A549 (cell line): Measurements from ENCODE around the gene SLC35B2.

ENCODE experiments used
- PHF8 ChIP-seq: fragments of 200-600 bp; sonication (generic); IDR thresholded peaks from 2 replicates; pipeline ENCODE4 v1.6.1; 2016; ENCODE audit warnings: low read depth, mild to moderate bottlenecking, antibody characterized with exemption, moderate library complexity, borderline replicate concordance
- POLR2AphosphoS2 ChIP-seq: conservative IDR thresholded peaks from 2 replicates; pipeline ENCODE4 v1.6.1; 2012; ENCODE audit warnings: low read length, improper control_type of control experiment, inconsistent platforms
- RCOR1 ChIP-seq: fragments of 150-350 bp; IDR thresholded peaks from 2 replicates; pipeline ENCODE4 v1.6.1; 2014; ENCODE audit warnings: antibody characterized with exemption, low read length, low read depth
- TP53 ChIP-seq: fragments of 250-450 bp; sonication (Bioruptor Pico); IDR thresholded peaks from 2 replicates; pipeline ENCODE4 v1.5.0; 2021; ENCODE audit warnings: mild to moderate bottlenecking, moderate library complexity
- TF ChIP-seq, protein P1 (sequence below): fragments of >200 bp; sonication (Bioruptor Twin); formaldehyde crosslinking; IDR thresholded peaks from 3 replicates; pipeline ENCODE4 v1.5.1; 2016

- TF ChIP-seq PHF8 (no peak), POLR2AphosphoS2 (no peak), TP53 (no peak), RCOR1 (no peak)
- TF ChIP-seq, protein P1, sequence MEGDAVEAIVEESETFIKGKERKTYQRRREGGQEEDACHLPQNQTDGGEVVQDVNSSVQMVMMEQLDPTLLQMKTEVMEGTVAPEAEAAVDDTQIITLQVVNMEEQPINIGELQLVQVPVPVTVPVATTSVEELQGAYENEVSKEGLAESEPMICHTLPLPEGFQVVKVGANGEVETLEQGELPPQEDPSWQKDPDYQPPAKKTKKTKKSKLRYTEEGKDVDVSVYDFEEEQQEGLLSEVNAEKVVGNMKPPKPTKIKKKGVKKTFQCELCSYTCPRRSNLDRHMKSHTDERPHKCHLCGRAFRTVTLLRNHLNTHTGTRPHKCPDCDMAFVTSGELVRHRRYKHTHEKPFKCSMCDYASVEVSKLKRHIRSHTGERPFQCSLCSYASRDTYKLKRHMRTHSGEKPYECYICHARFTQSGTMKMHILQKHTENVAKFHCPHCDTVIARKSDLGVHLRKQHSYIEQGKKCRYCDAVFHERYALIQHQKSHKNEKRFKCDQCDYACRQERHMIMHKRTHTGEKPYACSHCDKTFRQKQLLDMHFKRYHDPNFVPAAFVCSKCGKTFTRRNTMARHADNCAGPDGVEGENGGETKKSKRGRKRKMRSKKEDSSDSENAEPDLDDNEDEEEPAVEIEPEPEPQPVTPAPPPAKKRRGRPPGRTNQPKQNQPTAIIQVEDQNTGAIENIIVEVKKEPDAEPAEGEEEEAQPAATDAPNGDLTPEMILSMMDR, result no peak
Observed at GRCh38 chr6:44250067-44250717, 7.1 kb downstream of the SLC35B2 start.
